Adrenal gland (tissue), 12 donors: ENCODE measurements around the gene HSPB2. TPM values are rescaled to one million over a fixed set of nuclear protein-coding genes. Genes with fewer than 3 reads are reported as not detected.

Source experiments
- DNase-seq, 7 donors: peaks; one replicate each; pipeline ENCODE4 v3.0.0-alpha.2; 2019 to 2020
- H3K27ac ChIP-seq, 5 donors: fragments of 200-600 bp; sonication (generic) in 4 of 5; 1 replicate in 3 of 5; 2 replicates in 2 of 5; pipeline versions ENCODE4 v1.5.1 to v1.8.0; 2016 to 2020; ENCODE audit warnings: mild to moderate bottlenecking in 1 of 5
- H3K27me3 ChIP-seq: fragments of 200-600 bp; 2 replicates; pipeline ENCODE4 v1.8.0; 2021
- H3K36me3 ChIP-seq, 2 donors: fragments of 200-600 bp; replicated peaks in 1 of 2; 1 replicate in 1 of 2; 2 replicates in 1 of 2; pipeline versions ENCODE4 v1.5.1 to v1.8.0; 2018 to 2022
- H3K4me1 ChIP-seq, 2 donors: fragments of 200-600 bp; replicated peaks in 1 of 2; 1 replicate in 1 of 2; 2 replicates in 1 of 2; pipeline versions ENCODE4 v1.5.1 to v1.8.0; 2018 to 2021
- H3K4me3 ChIP-seq, 4 donors: fragments of 200-600 bp; sonication (generic) in 3 of 4; one replicate each; pipeline ENCODE4 v1.5.1; 2016 to 2018
- H3K9me3 ChIP-seq, 3 donors: fragments of 200-600 bp; sonication (generic) in 1 of 3; replicated peaks in 1 of 3; 1 replicate in 2 of 3; 2 replicates in 1 of 3; pipeline versions ENCODE4 v1.5.1 to v1.8.0; 2016 to 2021
- CTCF ChIP-seq, 6 experiments: fragments of 450-650 bp in 4 of 6; fragments of 200-600 bp in 2 of 6; sonication (generic) in 1 of 6; IDR thresholded peaks; 1 replicate in 5 of 6; 2 replicates in 1 of 6; pipeline versions ENCODE4 v1.5.1 to v1.8.0; 2016 to 2021; ENCODE audit warnings: antibody characterized with exemption in 6 of 6, mild to moderate bottlenecking in 2 of 6, moderate library complexity in 1 of 6
- POLR2A ChIP-seq, 2 donors: fragments of 450-650 bp; IDR thresholded peaks; one replicate each; pipeline ENCODE4 v1.6.1; 2017; ENCODE audit warnings: antibody characterized with exemption in 2 of 2, mild to moderate bottlenecking in 2 of 2, moderate library complexity in 1 of 2
- WGBS, 4 donors: extraction: QIAGEN DNeasy Blood & Tissue Kit in 2 of 4; methylation state at CpG; one replicate each; pipeline versions ENCODE4 v1.1.5 to v1.1.7; 2013 to 2017; 5-methylcytosine and 5-hydroxymethylcytosine counted together
- intact Hi-C, 2 donors: fragments of 100-400 bp; cut with DNase I; formaldehyde crosslinking; loops; one replicate each; pipeline versions ENCODE4 v1.14.1 to v1.15.0; 2022 to 2023
- polyA plus RNA-seq, 3 donors: library from polyadenylated mRNA; stranded (reverse); fragments of 200-250 nt in 2 of 3; fragments of 350-450 nt in 1 of 3; fragmentation: Illumina TruSeq in 1 of 3; extraction: RNeasy Lipid Tissue Mini Kit (QIAGEN cat#74804) in 1 of 3; gene quantifications; one replicate each; pipeline ENCODE4 v1.2.3, GENCODE V29; 2013 to 2014
- total RNA-seq, 9 donors: library from RNA; depleted of rRNA in 4 of 9; stranded (reverse); fragments of >200 nt in 4 of 9; fragments of 120-200 nt in 1 of 9; fragmentation: NEBNext Ultra II Directional in 1 of 9; extraction: Animal tissue kit (Norgen Biotek cat#: 25700) in 1 of 9; gene quantifications; one replicate each; pipeline versions ENCODE4 v1.1.0 to v1.2.4, GENCODE V29; 2013 to 2023
- donor health status: healthy with polysubstance abuse.
- donor health status: Bipolar disorder and iron deficiency.
- donor health status: DM: yes; HTN: yes; CAD: no.
- donor health status: DM: no; HTN: no; CAD: no.
- donor health status: DM: no; HTN: no; CAD: no.
- donor health status: DM: yes; HTN: yes; CAD: no.

HSPB2 gene
- total and polyA plus RNA-seq, 12 donors = 0.51 to 6.1 (median 1.3) TPM; not detected in 2

- Histone ChIP-seq H3K27me3 (no peaks in the 10 kb centered on the region), H3K4me1 (peaks cover 57 to 66% of the 10 kb centered on the region in 2 donors), H3K27ac (peak overlapping the region; percentile 25 to 91 (median 88)), H3K36me3 (no peaks in the 10 kb centered on the region), H3K9me3 (no peaks in the 10 kb centered on the region), H3K4me3 (peak overlapping the region in 1 of 4 donors; percentile 78)
- WGBS, 4 donors = 4 to 11% (median 10%) methylated on average over 7 of the region's 7 CpGs
- TF ChIP-seq CTCF (IDR thresholded peaks at IDR 0.05) (no peak), POLR2A (IDR thresholded peaks at IDR 0.05) (peak in 1 of 2 donors; percentile 78)
- intact Hi-C loops = loop anchor here in 1 of 2 donors (5.0 kb wide), 1 partner anchor 39 kb away; no protein-coding TSS in a partner anchor
- peak in 6 of 7 donors; percentile 34 to 77 (median 65) for DNase-seq
These were observed 26.2 kb downstream of the HSPB2 start for GRCh38 chr11:111938687-111939160.

- no peak overlapping the region for H3K4me3 ChIP-seq
These were observed 27.5 kb downstream of the HSPB2 start for GRCh38 chr11:111939836-111940604.

GRCh38 chr11:111941963-111942362, 29.4 kb downstream of the HSPB2 start:
- WGBS, 4 donors = 57 to 63% (median 59%) methylated on average over 5 of the region's 5 CpGs
- TF ChIP-seq POLR2A (IDR thresholded peaks at IDR 0.05) (no peak), CTCF (IDR thresholded peaks at IDR 0.05) (no peak)
- H3K4me1 ChIP-seq = peaks cover 43 to 59% of the 10 kb centered on the region in 2 donors
- H3K36me3 ChIP-seq = no peaks in the 10 kb centered on the region
- intact Hi-C loops = loop anchor here in 1 of 2 donors (5.0 kb wide), 1 partner anchor 35 kb away; no protein-coding TSS in a partner anchor
- no peak overlapping the region for H3K4me3 ChIP-seq
- H3K9me3 ChIP-seq = no peaks in the 10 kb centered on the region
- H3K27me3 ChIP-seq = no peaks in the 10 kb centered on the region
- H3K27ac ChIP-seq = peak overlapping the region in 4 of 5 donors; percentile 12 to 91 (median 70)
- DNase-seq = peak; percentile 72 to 91 (median 80)

More at GRCh38 chr11:111939836-111940604, 27.5 kb downstream of the HSPB2 start:
- WGBS, 4 donors = 72 to 82% (median 74%) methylated on average over 4 of the region's 4 CpGs
- no peaks in the 10 kb centered on the region for H3K36me3 ChIP-seq
- DNase-seq = no peak
- TF ChIP-seq POLR2A (IDR thresholded peaks at IDR 0.05) (no peak), CTCF (IDR thresholded peaks at IDR 0.05) (no peak)
- peaks cover 59 to 66% of the 10 kb centered on the region in 2 donors for H3K4me1 ChIP-seq
- no peaks in the 10 kb centered on the region for H3K9me3 ChIP-seq
- peak overlapping the region in 4 of 5 donors; percentile 25 to 91 (median 90) for H3K27ac ChIP-seq
- intact Hi-C loops = loop anchor here (5.0 kb wide), 1 partner anchor 37 kb away; no protein-coding TSS in a partner anchor
- no peaks in the 10 kb centered on the region for H3K27me3 ChIP-seq

GRCh38 chr11:111942829-111943228, 30.3 kb downstream of the HSPB2 start:
- no peaks in the 10 kb centered on the region for H3K27me3 ChIP-seq
- intact Hi-C loops = loop anchor here in 1 of 2 donors (5.0 kb wide), 1 partner anchor 34 kb away; no protein-coding TSS in a partner anchor
- TF ChIP-seq CTCF (IDR thresholded peaks at IDR 0.05) = no peak
- TF ChIP-seq POLR2A (IDR thresholded peaks at IDR 0.05) = peak in 1 of 2 donors; percentile 10
- peak in 5 of 7 donors; percentile 33 to 70 (median 53) for DNase-seq
- peak overlapping the region in 3 of 5 donors; percentile 68 to 91 (median 71) for H3K27ac ChIP-seq
- H3K4me1 ChIP-seq = peaks cover 38 to 54% of the 10 kb centered on the region in 2 donors
- WGBS, 4 donors = 66 to 74% (median 70%) methylated on average over 7 of the region's 7 CpGs
- no peak overlapping the region for H3K4me3 ChIP-seq
- H3K36me3 ChIP-seq = no peaks in the 10 kb centered on the region
- H3K9me3 ChIP-seq = no peaks in the 10 kb centered on the region
